Activated CD8-positive, alpha-beta T cell treated with anti-CD3 and anti-CD28 coated beads for 36 hours (primary cell): ENCODE measurements around the gene SNCAIP. TPM values are rescaled to one million over a fixed set of nuclear protein-coding genes. Genes with fewer than 3 reads are reported as not detected.

Experiments used
- ATAC-seq: fragments of 200-7000 bp; cut with Tn5 transposase; one replicate; pipeline ENCODE4 v1.10.0; 2021; ENCODE audit warnings: mild to moderate bottlenecking, moderate library complexity
- CTCF ChIA-PET: fragments of 350-600 bp; sonication (Branson Sonifier 250); formaldehyde crosslinking; loops from one replicate; lab custom pipeline; 2021; ENCODE audit warnings: antibody characterized with exemption; lab: Charles Lee
- POLR2A ChIA-PET: fragments of 350-600 bp; sonication (Branson Sonifier 250); formaldehyde crosslinking; loops from one replicate; lab custom pipeline; 2021; ENCODE audit warnings: antibody characterized with exemption; lab: Charles Lee
- DNase-seq: peaks from one replicate; pipeline ENCODE4 v3.0.0-alpha.2; 2020
- H3K27ac Mint-ChIP-seq: one replicate; pipeline ENCODE4 v1.8.0; 2021; ENCODE audit warnings: mild to moderate bottlenecking, mixed read lengths
- H3K27me3 Mint-ChIP-seq: one replicate; pipeline ENCODE4 v1.8.0; 2021; ENCODE audit warnings: mixed read lengths
- H3K36me3 Mint-ChIP-seq: one replicate; pipeline ENCODE4 v1.8.0; 2021; ENCODE audit warnings: low read depth, mixed read lengths
- H3K4me1 Mint-ChIP-seq: one replicate; pipeline ENCODE4 v1.8.0; 2021; ENCODE audit warnings: low read depth, mixed read lengths
- H3K4me3 Mint-ChIP-seq: one replicate; pipeline ENCODE4 v1.8.0; 2021; ENCODE audit warnings: mild to moderate bottlenecking, moderate library complexity, mixed read lengths
- H3K9me3 Mint-ChIP-seq: one replicate; pipeline ENCODE4 v1.8.0; 2021; ENCODE audit warnings: mixed read lengths
- intact Hi-C: fragments of 100-400 bp; cut with micrococcal nuclease; formaldehyde crosslinking; loops from one replicate; pipeline ENCODE4 v1.10.0; 2022
- total RNA-seq, 2 experiments: library from RNA; stranded (reverse); gene quantifications; one replicate each; pipeline ENCODE4 v1.2.3, GENCODE V29; 2021
- TF ChIP-seq, protein P1 (sequence below): fragments of 200-600 bp; IDR thresholded peaks from one replicate; pipeline ENCODE4 v1.8.0; 2022; ENCODE audit warnings: antibody characterized with exemption, mild to moderate bottlenecking

Gene SNCAIP
- total RNA-seq, 2 experiments from 2014 or later: not detected

DNA sequence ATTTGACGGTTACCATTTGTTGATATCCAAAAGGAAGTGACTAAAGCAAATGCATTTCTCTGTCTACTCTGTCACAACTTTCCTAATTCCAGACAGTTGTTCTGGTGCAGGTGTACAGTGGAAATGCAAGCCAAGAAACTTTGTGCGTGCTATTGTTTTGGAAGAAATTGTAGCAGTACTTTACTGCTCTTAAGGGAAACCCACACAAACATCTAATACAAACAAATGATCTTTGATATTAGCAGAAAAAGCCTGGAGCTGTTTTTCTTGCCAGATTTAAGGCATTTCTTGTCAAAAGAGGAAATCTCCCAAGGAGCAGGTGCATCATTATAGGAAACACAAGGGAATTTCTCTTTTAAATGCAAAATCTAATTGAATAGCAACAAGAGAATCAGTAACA lies 2.0 kb downstream of the SNCAIP start:
- DNase-seq: no peak
- no peak for ATAC-seq
- H3K36me3 Mint-ChIP-seq: no peaks in the 10 kb centered on the region
- H3K27me3 Mint-ChIP-seq: peaks cover 49% of the 10 kb centered on the region
- peaks cover 4% of the 10 kb centered on the region for H3K4me1 Mint-ChIP-seq
- H3K27ac Mint-ChIP-seq: no peak overlapping the region
- ChIA-PET CTCF (no interaction called here), POLR2A (no interaction called here)
- intact Hi-C loops: no loop called here
- no peaks in the 10 kb centered on the region for H3K9me3 Mint-ChIP-seq
- no peak overlapping the region for H3K4me3 Mint-ChIP-seq
- TF ChIP-seq, protein P1, sequence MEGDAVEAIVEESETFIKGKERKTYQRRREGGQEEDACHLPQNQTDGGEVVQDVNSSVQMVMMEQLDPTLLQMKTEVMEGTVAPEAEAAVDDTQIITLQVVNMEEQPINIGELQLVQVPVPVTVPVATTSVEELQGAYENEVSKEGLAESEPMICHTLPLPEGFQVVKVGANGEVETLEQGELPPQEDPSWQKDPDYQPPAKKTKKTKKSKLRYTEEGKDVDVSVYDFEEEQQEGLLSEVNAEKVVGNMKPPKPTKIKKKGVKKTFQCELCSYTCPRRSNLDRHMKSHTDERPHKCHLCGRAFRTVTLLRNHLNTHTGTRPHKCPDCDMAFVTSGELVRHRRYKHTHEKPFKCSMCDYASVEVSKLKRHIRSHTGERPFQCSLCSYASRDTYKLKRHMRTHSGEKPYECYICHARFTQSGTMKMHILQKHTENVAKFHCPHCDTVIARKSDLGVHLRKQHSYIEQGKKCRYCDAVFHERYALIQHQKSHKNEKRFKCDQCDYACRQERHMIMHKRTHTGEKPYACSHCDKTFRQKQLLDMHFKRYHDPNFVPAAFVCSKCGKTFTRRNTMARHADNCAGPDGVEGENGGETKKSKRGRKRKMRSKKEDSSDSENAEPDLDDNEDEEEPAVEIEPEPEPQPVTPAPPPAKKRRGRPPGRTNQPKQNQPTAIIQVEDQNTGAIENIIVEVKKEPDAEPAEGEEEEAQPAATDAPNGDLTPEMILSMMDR: no peak

DNA sequence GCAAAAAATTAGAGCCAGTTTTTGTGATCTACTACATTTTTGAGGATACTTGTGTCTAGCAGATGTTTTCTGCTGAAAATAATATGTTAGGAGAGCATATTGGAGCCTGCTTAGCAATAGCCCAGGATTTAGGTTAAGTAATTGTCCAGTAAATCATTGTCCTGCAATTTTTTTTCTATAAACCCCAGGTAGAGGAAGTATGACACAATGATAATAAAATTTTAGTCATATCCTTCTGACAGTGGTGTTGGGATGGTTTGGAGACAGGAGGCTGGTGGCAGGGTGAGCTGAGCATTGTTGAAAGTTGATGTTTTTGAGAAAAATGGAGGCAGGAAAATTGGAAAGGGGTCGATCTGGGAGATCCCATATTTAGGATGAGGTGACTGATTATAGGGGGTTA lies 3.5 kb downstream of the SNCAIP start:
- H3K27me3 Mint-ChIP-seq: peaks cover 37% of the 10 kb centered on the region
- H3K4me1 Mint-ChIP-seq: peaks cover 4% of the 10 kb centered on the region
- CTCF ChIA-PET: no interaction called here
- no peak for DNase-seq
- TF ChIP-seq, protein P1: no peak
- H3K36me3 Mint-ChIP-seq: no peaks in the 10 kb centered on the region
- no peak overlapping the region for H3K27ac Mint-ChIP-seq
- ATAC-seq: no peak
- H3K9me3 Mint-ChIP-seq: no peaks in the 10 kb centered on the region
- intact Hi-C loops: no loop called here
- no peak overlapping the region for H3K4me3 Mint-ChIP-seq
- POLR2A ChIA-PET: no interaction called here

DNA sequence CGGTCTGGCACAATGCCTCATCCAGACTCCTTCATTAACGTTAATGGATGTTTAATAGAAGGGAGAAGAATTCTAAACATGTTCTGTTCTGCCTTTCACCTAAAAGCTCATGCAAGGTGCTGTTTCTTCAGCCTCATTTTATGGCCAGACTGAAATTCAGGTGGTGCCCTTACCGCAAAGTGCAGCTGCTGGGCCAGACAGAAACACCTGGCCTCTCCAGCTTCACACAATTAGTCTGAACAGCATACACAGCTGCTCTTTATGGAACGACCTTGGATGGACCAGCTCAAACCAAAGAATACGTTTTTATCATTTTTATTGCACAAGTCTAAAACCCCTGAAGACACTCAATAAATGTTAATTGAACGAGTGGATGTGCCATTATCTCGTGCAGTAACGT lies 4.6 kb downstream of the SNCAIP start:
- ATAC-seq: no peak
- DNase-seq: no peak
- intact Hi-C loops: no loop called here
- Mint-ChIP-seq H3K4me1 (peaks cover 4% of the 10 kb centered on the region), H3K4me3 (no peak overlapping the region), H3K9me3 (no peaks in the 10 kb centered on the region), H3K27me3 (peaks cover 26% of the 10 kb centered on the region), H3K27ac (no peak overlapping the region), H3K36me3 (no peaks in the 10 kb centered on the region)
- ChIA-PET POLR2A (no interaction called here), CTCF (no interaction called here)
- TF ChIP-seq, protein P1: no peak

DNA sequence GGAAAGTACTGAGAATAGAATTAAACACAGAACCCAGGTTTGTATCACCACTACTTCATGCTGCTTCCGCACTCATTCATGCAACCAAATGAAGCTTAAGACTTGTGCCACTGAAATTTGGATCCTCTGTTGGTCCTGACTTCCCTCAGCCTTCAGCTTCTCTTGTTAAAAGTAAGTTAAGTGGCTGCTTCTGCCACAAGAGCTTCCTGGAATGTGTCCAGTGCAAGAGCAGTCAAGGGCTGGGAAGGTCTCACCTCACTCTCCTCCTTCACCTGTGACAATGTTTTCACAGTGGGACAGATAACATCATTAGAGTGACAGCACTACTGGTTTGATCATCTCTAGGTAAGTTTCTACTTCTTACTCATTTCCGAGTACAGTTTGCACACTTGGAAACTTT lies 7.9 kb downstream of the SNCAIP start:
- DNase-seq (no peak), ATAC-seq (no peak)
- intact Hi-C loops: no loop called here
- TF ChIP-seq, protein P1: no peak
- Mint-ChIP-seq H3K9me3 (no peaks in the 10 kb centered on the region), H3K27ac (no peak overlapping the region), H3K4me1 (no peaks in the 10 kb centered on the region), H3K36me3 (no peaks in the 10 kb centered on the region), H3K4me3 (no peak overlapping the region), H3K27me3 (peaks cover 5% of the 10 kb centered on the region)
- POLR2A ChIA-PET: no interaction called here
- CTCF ChIA-PET: interaction anchor here (0.5 kb wide), 1 partner anchor 1362 kb away, joined by 3 read pairs; no protein-coding TSS in a partner anchor

DNA sequence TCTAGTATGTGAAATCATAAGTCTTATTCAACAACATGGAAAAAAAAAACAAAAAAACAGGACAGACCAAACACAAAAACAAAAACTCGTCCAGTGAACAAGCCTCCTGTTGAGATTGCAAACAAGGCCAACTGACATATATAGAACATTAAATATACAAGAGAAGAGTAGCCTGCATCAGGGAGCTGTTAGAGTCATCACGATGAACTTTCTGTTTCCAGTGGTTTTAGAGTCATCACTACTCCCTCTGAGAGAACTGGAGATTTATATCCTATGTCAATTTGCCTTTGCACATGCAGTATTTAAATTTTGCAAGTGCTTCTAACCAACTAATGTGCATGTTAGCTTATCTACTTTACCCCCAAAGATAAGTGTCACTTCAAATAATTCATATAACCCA lies 9.9 kb downstream of the SNCAIP start:
- no peaks in the 10 kb centered on the region for H3K36me3 Mint-ChIP-seq
- no peaks in the 10 kb centered on the region for H3K9me3 Mint-ChIP-seq
- no peak overlapping the region for H3K4me3 Mint-ChIP-seq
- ATAC-seq (no peak), DNase-seq (no peak)
- TF ChIP-seq, protein P1: no peak
- no peak overlapping the region for H3K27ac Mint-ChIP-seq
- no peaks in the 10 kb centered on the region for H3K27me3 Mint-ChIP-seq
- ChIA-PET POLR2A (no interaction called here), CTCF (no interaction called here)
- no peaks in the 10 kb centered on the region for H3K4me1 Mint-ChIP-seq
- intact Hi-C loops: no loop called here
